Measurements from ENCODE around the gene LHX2. TPM values are rescaled to one million over a fixed set of nuclear protein-coding genes. Genes with fewer than 3 reads are reported as not detected.

The LHX2 gene
- total RNA-seq, 4 donors from 2014 or later, result 0.22 TPM; not detected in 3

GRCh38 chr9:123996731-123997421 lies 14.7 kb upstream of the LHX2 start:
- H3K4me3 ChIP-seq, result no peak overlapping the region

GRCh38 chr9:123997665-123998277 lies 13.8 kb upstream of the LHX2 start:
- Histone ChIP-seq H3K36me3 (no peaks in the 10 kb centered on the region), H3K4me3 (peak overlapping the region in 1 of 4 donors; percentile 18), H3K4me1 (peaks cover 26 to 46% (median 35%) of the 10 kb centered on the region in 3 donors), H3K27ac (no peak overlapping the region), H3K27me3 (peaks cover 14 to 93% (median 42%) of the 10 kb centered on the region in 4 donors), H3K9me3 (no peaks in the 10 kb centered on the region)
- 5 to 7% methylated on average over 13 to 15 of the region's 15 CpGs for WGBS, 2 donors
- no peak for DNase-seq
- TF ChIP-seq POLR2A (IDR thresholded peaks at IDR 0.05) (no peak), CTCF (IDR thresholded peaks at IDR 0.05) (no peak)
- intact Hi-C loops (cut with DNase I), result no loop called here

More at GRCh38 chr9:123996731-123997421, 14.7 kb upstream of the LHX2 start:
- no peak overlapping the region for H3K27ac ChIP-seq
- H3K27me3 ChIP-seq, result peaks cover 13 to 84% (median 37%) of the 10 kb centered on the region in 4 donors
- DNase-seq, result no peak
- TF ChIP-seq POLR2A (IDR thresholded peaks at IDR 0.05), result no peak
- no peak for TF ChIP-seq CTCF (IDR thresholded peaks at IDR 0.05)
- H3K4me1 ChIP-seq, result peaks cover 26 to 46% (median 35%) of the 10 kb centered on the region in 3 donors
- H3K9me3 ChIP-seq, result no peaks in the 10 kb centered on the region
- intact Hi-C loops (cut with DNase I), result no loop called here
- H3K36me3 ChIP-seq, result no peaks in the 10 kb centered on the region
- WGBS, 2 donors, result 5 to 8% methylated on average over 11 to 20 of the region's 23 CpGs

GRCh38 chr9:123998278-123998925 lies 13.2 kb upstream of the LHX2 start:
- intact Hi-C loops (cut with DNase I), result no loop called here
- no peak overlapping the region for H3K4me3 ChIP-seq
- H3K27me3 ChIP-seq, result peaks cover 20 to 99% (median 45%) of the 10 kb centered on the region in 4 donors
- no peak overlapping the region for H3K27ac ChIP-seq
- peaks cover 26 to 46% (median 35%) of the 10 kb centered on the region in 3 donors for H3K4me1 ChIP-seq
- DNase-seq, result no peak
- TF ChIP-seq CTCF (IDR thresholded peaks at IDR 0.05) (no peak), POLR2A (IDR thresholded peaks at IDR 0.05) (no peak)
- no peaks in the 10 kb centered on the region for H3K36me3 ChIP-seq
- WGBS, 2 donors, result 39% methylated on average over 6 of the region's 6 CpGs
- H3K9me3 ChIP-seq, result no peaks in the 10 kb centered on the region

- Histone ChIP-seq H3K4me1 (peaks cover 26 to 46% (median 35%) of the 10 kb centered on the region in 3 donors), H3K27me3 (peaks cover 27 to 100% (median 51%) of the 10 kb centered on the region in 4 donors), H3K36me3 (no peaks in the 10 kb centered on the region), H3K9me3 (no peaks in the 10 kb centered on the region), H3K4me3 (peak overlapping the region in 2 of 4 donors; percentile 34 to 57), H3K27ac (no peak overlapping the region)
- WGBS, 2 donors, result 3 to 12% methylated on average over 12 to 13 of the region's 43 CpGs
- TF ChIP-seq POLR2A (IDR thresholded peaks at IDR 0.05), result no peak
- intact Hi-C loops (cut with DNase I), result no loop called here
- no peak for DNase-seq
These were observed 12.5 kb upstream of the LHX2 start for GRCh38 chr9:123998970-123999621.

GRCh38 chr9:123999661-124000060 lies 11.9 kb upstream of the LHX2 start:
- Histone ChIP-seq H3K4me1 (peaks cover 26 to 46% (median 35%) of the 10 kb centered on the region in 3 donors), H3K27me3 (peaks cover 28 to 100% (median 53%) of the 10 kb centered on the region in 4 donors), H3K4me3 (peak overlapping the region in 2 of 4 donors; percentile 23 to 57), H3K9me3 (no peaks in the 10 kb centered on the region), H3K27ac (no peak overlapping the region), H3K36me3 (no peaks in the 10 kb centered on the region)
- intact Hi-C loops (cut with DNase I), result no loop called here
- TF ChIP-seq CTCF (IDR thresholded peaks at IDR 0.05), result no peak
- TF ChIP-seq POLR2A (IDR thresholded peaks at IDR 0.05), result no peak
- WGBS, 2 donors, result no CpG with 5 or more reads among the region's 64 CpGs
- no peak for DNase-seq

All from esophagus squamous epithelium (tissue), 5 donors.